GM12878 (cell line): ENCODE data around the gene MAST3. TPM values are rescaled to one million over a fixed set of nuclear protein-coding genes. Genes with fewer than 3 reads are reported as not detected.

Experiments used
- ATAC-seq: fragments of 200-7000 bp; cut with Tn5 transposase; 3 replicates; pipeline ENCODE4 v1.9.1; 2020; ENCODE audit warnings: mild to moderate bottlenecking, moderate library complexity
- BruUV-seq: library from RNA; stranded (reverse); fragments of 400-500 nt; replicated peaks from 2 replicates; lab custom pipeline; 2021; lab: Mats Ljungman, UMichigan
- CTCF ChIA-PET: fragments of 300-600 bp; sonication (Branson Sonifier 250); formaldehyde crosslinking; extraction: SDS; loops from one replicate; lab custom pipeline; 2021; ENCODE audit warnings: inconsistent platforms; lab: Yijun Ruan, JAX
- POLR2A ChIA-PET: fragments of 350-600 bp; formaldehyde crosslinking; extraction: SDS; loops from one replicate; lab custom pipeline; 2021; ENCODE audit warnings: inconsistent platforms; lab: Charles Lee
- RAD21 ChIA-PET: fragments of 300-600 bp; sonication (Branson Sonifier 250); formaldehyde crosslinking; loops from one replicate; lab custom pipeline; 2023; ENCODE audit warnings: antibody characterized with exemption; ENCODE audit not compliant: unreplicated experiment; lab: Charles Lee
- SMC1A ChIA-PET: fragments of 300-600 bp; sonication (Branson Sonifier 250); formaldehyde crosslinking; loops from one replicate; lab custom pipeline; 2023; ENCODE audit not compliant: unreplicated experiment, uncharacterized antibody; lab: Charles Lee
- DNase-seq: peaks from one replicate; pipeline ENCODE4 v3.0.0-alpha.2; 2011; ENCODE audit warnings: low read depth, low spot score
- FAIRE-seq: peaks from 3 replicates; lab custom pipeline; 2011; peaks lifted over from hg19 to GRCh38; lab: Jason Lieb, UNC
- H2AFZ ChIP-seq: 2 replicates; pipeline ENCODE4 v1.6.0; 2011; ENCODE audit warnings: low read depth, low read length, control low read depth; ENCODE audit not compliant: control insufficient read depth
- H3K27ac ChIP-seq: 2 replicates; pipeline ENCODE4 v1.5.1; 2011; ENCODE audit warnings: control low read depth; ENCODE audit not compliant: control insufficient read depth, insufficient read depth
- H3K27me3 ChIP-seq, 2 experiments: replicated peaks in 1 of 2; 2 replicates each; pipeline versions ENCODE4 v1.6.0 to v1.6.1; 2011; ENCODE audit warnings: low read length in 1 of 2; ENCODE audit not compliant: control insufficient read depth in 2 of 2, insufficient read depth in 2 of 2
- H3K36me3 ChIP-seq, 2 experiments: 2 replicates each; pipeline ENCODE4 v1.5.1; 2011; ENCODE audit warnings: low read length in 1 of 2; ENCODE audit not compliant: control insufficient read depth in 2 of 2, insufficient read depth in 2 of 2
- H3K4me1 ChIP-seq: 2 replicates; pipeline ENCODE4 v1.6.1; 2011; ENCODE audit warnings: mild to moderate bottlenecking, low read length, moderate library complexity, mixed read lengths; ENCODE audit not compliant: control insufficient read depth, insufficient read depth
- H3K4me2 ChIP-seq: 2 replicates; pipeline ENCODE4 v1.6.0; 2011; ENCODE audit warnings: control low read depth; ENCODE audit not compliant: control insufficient read depth, insufficient read depth
- H3K4me3 ChIP-seq: fragments of 200-600 bp; sonication (generic); 2 replicates; pipeline ENCODE4 v1.5.1; 2016
- H3K79me2 ChIP-seq: 2 replicates; pipeline ENCODE4 v1.6.0; 2011; ENCODE audit warnings: low read length; ENCODE audit not compliant: control insufficient read depth, insufficient read depth
- H3K9ac ChIP-seq: 2 replicates; pipeline ENCODE4 v1.8.0; 2011; ENCODE audit warnings: low read length, control low read depth, mixed read lengths; ENCODE audit not compliant: control insufficient read depth, insufficient read depth
- H3K9me3 ChIP-seq: replicated peaks from 3 replicates; pipeline ENCODE4 v1.5.1; 2011; ENCODE audit warnings: mild to moderate bottlenecking, low read length; ENCODE audit not compliant: control insufficient read depth, insufficient read depth
- H4K20me1 ChIP-seq: 2 replicates; pipeline ENCODE4 v1.6.0; 2011; ENCODE audit not compliant: control insufficient read depth, insufficient read depth
- CHD2 ChIP-seq: IDR thresholded peaks from 2 replicates; pipeline ENCODE4 v1.6.1; 2011; ENCODE audit warnings: low read depth, low read length, improper control_type of control experiment, borderline replicate concordance
- DPF2 ChIP-seq: fragments of 450-650 bp; IDR thresholded peaks from 2 replicates; pipeline ENCODE4 v1.6.1; 2017; ENCODE audit warnings: mild to moderate bottlenecking
- EED ChIP-seq: sonication (generic); IDR thresholded peaks from 2 replicates; pipeline ENCODE4 v1.6.1; 2016; ENCODE audit warnings: antibody characterized with exemption, low read depth
- IKZF1 ChIP-seq: fragments of 450-650 bp; conservative IDR thresholded peaks from 2 replicates; pipeline ENCODE4 v1.6.1; 2017; ENCODE audit warnings: antibody characterized with exemption, mild to moderate bottlenecking
- RELA ChIP-seq: fragments of 450-650 bp; IDR thresholded peaks from 2 replicates; pipeline ENCODE4 v1.8.0; 2014; ENCODE audit warnings: borderline replicate concordance; ENCODE audit not compliant: partially characterized antibody
- SUPT20H ChIP-seq: IDR thresholded peaks from 2 replicates; pipeline ENCODE4 v1.6.1; 2011; ENCODE audit warnings: low read depth, mild to moderate bottlenecking, low read length, moderate library complexity, borderline replicate concordance; ENCODE audit not compliant: control insufficient read depth
- TBL1XR1 ChIP-seq: IDR thresholded peaks from 2 replicates; pipeline ENCODE4 v1.6.1; 2012; ENCODE audit warnings: low read depth, low read length, improper control_type of control experiment
- WGBS: methylation state at CpG from one replicate; pipeline ENCODE4 v1.1.6; 2016; ENCODE audit warnings: low lambda C conversion rate; ENCODE audit not compliant: insufficient replicate concordance, insufficient coverage; ENCODE audit errors: missing lambda C conversion rate; 5-methylcytosine and 5-hydroxymethylcytosine counted together
- in situ Hi-C: fragments of 300-500 bp; cut with MboI; formaldehyde crosslinking; loops from 9 replicates; pipeline ENCODE4 v1.14.3; 2018; ENCODE audit warnings: mixed read lengths
- intact Hi-C: fragments of 100-400 bp; cut with micrococcal nuclease; formaldehyde crosslinking; loops from one replicate; pipeline ENCODE4 v1.14.2; 2022; ENCODE audit not compliant: unreplicated experiment
- polyA plus RNA-seq, 11 experiments: library from polyadenylated mRNA; depleted of rRNA in 4 of 11; unstranded in 6 of 11; stranded (reverse) in 5 of 11; fragments of >200 nt; fragmentation: Nextera tagmentation in 4 of 11; fragmentation: Illumina TruSeq in 1 of 11; extraction: Ambion mirVana in 4 of 11; extraction: Trizol in 1 of 11; gene quantifications; 1 replicate in 1 of 11; 2 replicates in 10 of 11; pipeline versions ENCODE4 v1.2.1 to v1.2.3, GENCODE V29; 2011 to 2016; ENCODE audit warnings: inconsistent platforms in 2 of 11, missing spikeins in 2 of 11, low read depth in 1 of 11
- total RNA-seq, 4 experiments: library from RNA; depleted of rRNA in 3 of 4; stranded (reverse); fragments of >200 nt in 3 of 4; fragmentation: Illumina TruSeq in 1 of 4; extraction: Trizol in 1 of 4; gene quantifications; 2 replicates each; pipeline versions ENCODE4 v1.2.1 to v1.2.3, GENCODE V29; 2013 to 2021
- TF ChIP-seq, protein P1 (sequence below): IDR thresholded peaks from 2 replicates; pipeline ENCODE4 v1.6.1; 2011; ENCODE audit warnings: borderline replicate concordance, low read depth, mild to moderate bottlenecking, moderate library complexity, low read length; ENCODE audit not compliant: insufficient read depth, poor library complexity, severe bottlenecking
- TF ChIP-seq, protein P2 (sequence below): fragments of 450-650 bp; IDR thresholded peaks from 2 replicates; pipeline ENCODE4 v1.6.1; 2017; ENCODE audit warnings: mild to moderate bottlenecking, low read depth, inconsistent platforms; ENCODE audit not compliant: poor library complexity, severe bottlenecking

MAST3 gene
- total and polyA plus RNA-seq, 10 of the 15 experiments (the other 5 are each of a cell fraction or from before 2014, with no cell fraction given): 3.0 to 22.2 (median 7.5) TPM

DNA sequence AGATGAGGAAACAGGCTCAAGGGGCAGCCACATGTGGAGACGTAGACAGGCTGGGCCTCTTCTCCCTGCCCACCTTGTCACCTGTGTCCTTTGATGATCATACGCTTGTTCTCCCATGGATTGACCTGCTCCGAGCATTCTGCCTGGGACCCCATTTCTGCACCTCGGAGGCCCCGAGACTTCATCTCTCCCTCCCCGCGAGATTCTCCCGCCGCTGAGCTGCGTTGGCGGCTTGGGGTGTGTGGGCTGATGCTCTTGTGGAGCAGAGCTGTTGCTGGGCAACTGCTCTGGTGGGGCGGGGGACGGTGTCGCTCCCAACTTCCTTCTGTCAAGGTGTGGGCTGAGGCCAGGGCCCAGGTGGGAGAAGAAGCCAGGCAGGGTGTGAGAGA lies 22.1 kb downstream of the MAST3 start:
- ChIA-PET RAD21 (no interaction called here), CTCF (interaction anchor here (0.9 to 2.6 kb wide), 4 partner anchors 32 to 209 kb away, joined by 3 to 9 read pairs (median 5); partner anchors contain the start of gene PIK3R2), POLR2A (interaction anchor here (0.6 to 2.8 kb wide), 7 partner anchors 17 to 521 kb away, joined by 3 to 7 read pairs (median 3); partner anchors contain the start of gene MAST3), SMC1A (interaction anchor here (1.3 to 1.6 kb wide), 2 partner anchors 29 to 64 kb away, joined by 3 to 4 read pairs; no protein-coding TSS in a partner anchor)
- H3K36me3 ChIP-seq: peaks cover 23 to 26% of the 10 kb centered on the region in 2 experiments
- in situ Hi-C loops: no loop called here
- peaks cover 21% of the 10 kb centered on the region for H3K79me2 ChIP-seq
- H3K27me3 ChIP-seq: no peaks in the 10 kb centered on the region
- ATAC-seq (no peak), FAIRE-seq (no peak), DNase-seq (no peak)
- peak overlapping the region; percentile 61 for H3K27ac ChIP-seq
- no peak overlapping the region for H2AFZ ChIP-seq
- peaks cover 24% of the 10 kb centered on the region for H3K4me1 ChIP-seq
- WGBS: 7% methylated on average over 14 of the region's 14 CpGs
- intact Hi-C loops: no loop called here
- peak overlapping the region; percentile 39; the same call in 1 of the 2 replicates for H3K9ac ChIP-seq
- BruUV-seq: no TSS peak
- H3K9me3 ChIP-seq: no peaks in the 10 kb centered on the region
- H3K4me3 ChIP-seq: peak overlapping the region; percentile 88; the same call in 1 of the 2 replicates
- peak overlapping the region; percentile 99 for H3K4me2 ChIP-seq
- TF ChIP-seq SUPT20H: no peak
- peak; percentile 5; the same call in 1 of the 2 replicates for TF ChIP-seq DPF2
- TF ChIP-seq RELA: no peak
- TF ChIP-seq, protein P1, sequence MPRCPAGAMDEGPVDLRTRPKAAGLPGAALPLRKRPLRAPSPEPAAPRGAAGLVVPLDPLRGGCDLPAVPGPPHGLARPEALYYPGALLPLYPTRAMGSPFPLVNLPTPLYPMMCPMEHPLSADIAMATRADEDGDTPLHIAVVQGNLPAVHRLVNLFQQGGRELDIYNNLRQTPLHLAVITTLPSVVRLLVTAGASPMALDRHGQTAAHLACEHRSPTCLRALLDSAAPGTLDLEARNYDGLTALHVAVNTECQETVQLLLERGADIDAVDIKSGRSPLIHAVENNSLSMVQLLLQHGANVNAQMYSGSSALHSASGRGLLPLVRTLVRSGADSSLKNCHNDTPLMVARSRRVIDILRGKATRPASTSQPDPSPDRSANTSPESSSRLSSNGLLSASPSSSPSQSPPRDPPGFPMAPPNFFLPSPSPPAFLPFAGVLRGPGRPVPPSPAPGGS: no peak
- no peak for TF ChIP-seq EED
- peak; percentile 77 for TF ChIP-seq CHD2
- TF ChIP-seq, protein P2, sequence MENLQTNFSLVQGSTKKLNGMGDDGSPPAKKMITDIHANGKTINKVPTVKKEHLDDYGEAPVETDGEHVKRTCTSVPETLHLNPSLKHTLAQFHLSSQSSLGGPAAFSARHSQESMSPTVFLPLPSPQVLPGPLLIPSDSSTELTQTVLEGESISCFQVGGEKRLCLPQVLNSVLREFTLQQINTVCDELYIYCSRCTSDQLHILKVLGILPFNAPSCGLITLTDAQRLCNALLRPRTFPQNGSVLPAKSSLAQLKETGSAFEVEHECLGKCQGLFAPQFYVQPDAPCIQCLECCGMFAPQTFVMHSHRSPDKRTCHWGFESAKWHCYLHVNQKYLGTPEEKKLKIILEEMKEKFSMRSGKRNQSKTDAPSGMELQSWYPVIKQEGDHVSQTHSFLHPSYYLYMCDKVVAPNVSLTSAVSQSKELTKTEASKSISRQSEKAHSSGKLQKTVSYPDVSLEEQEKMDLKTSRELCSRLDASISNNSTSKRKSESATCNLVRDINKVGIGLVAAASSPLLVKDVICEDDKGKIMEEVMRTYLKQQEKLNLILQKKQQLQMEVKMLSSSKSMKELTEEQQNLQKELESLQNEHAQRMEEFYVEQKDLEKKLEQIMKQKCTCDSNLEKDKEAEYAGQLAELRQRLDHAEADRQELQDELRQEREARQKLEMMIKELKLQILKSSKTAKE: no peak
- TF ChIP-seq TBL1XR1: no peak
- TF ChIP-seq IKZF1: no peak
- H4K20me1 ChIP-seq: no peaks in the 10 kb centered on the region; the same call in 1 of the 2 replicates
